ENCODE data around the gene PLCB1.

Gene PLCB1

GRCh38 chr20:8530022-8530421 is 398.0 kb downstream of the PLCB1 start:
- Histone ChIP-seq H3K4me3 (ENCODE audit: low read depth, low read length) (no peak overlapping the region), H3K9ac (ENCODE audit: low read length) (no peak overlapping the region), H3K4me1 (ENCODE audit: control insufficient read depth, insufficient read depth, low read length) (peaks cover 7% of the 10 kb centered on the region; the same call in 1 of the 2 replicates), H3K9me3 (ENCODE audit: control insufficient read depth, insufficient read depth, low read depth, low read length) (no peaks in the 10 kb centered on the region), H3K27me3 (ENCODE audit: control insufficient read depth, insufficient read depth, low read length) (no peaks in the 10 kb centered on the region), H3K36me3 (ENCODE audit: control insufficient read depth, insufficient read depth, low read length) (no peaks in the 10 kb centered on the region), H3K27ac (ENCODE audit: low read depth, low read length) (no peak overlapping the region)

DNA sequence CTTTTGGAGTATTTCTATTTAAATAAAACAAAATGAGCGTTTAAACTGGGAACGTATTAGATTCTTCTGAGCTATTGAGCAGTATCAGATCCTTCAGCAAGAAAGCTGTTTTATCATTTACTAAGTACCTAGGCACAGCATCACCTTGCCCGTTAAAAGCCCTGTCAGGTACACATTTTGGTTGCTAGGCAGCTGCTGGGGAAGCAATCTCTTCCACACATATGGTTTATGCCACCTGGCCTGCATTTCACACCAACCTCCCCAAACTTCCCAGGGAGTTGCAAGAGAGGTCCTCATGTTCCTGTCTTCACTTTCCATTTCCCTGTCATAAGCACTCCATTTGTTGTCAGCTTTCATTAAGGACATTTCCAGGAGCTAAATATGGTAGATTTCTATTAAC is 400.1 kb downstream of the PLCB1 start:
- H3K27me3 ChIP-seq (ENCODE audit: control insufficient read depth, insufficient read depth, low read length) = no peaks in the 10 kb centered on the region
- H3K9ac ChIP-seq (ENCODE audit: low read length) = no peak overlapping the region
- no peaks in the 10 kb centered on the region for H3K9me3 ChIP-seq (ENCODE audit: control insufficient read depth, insufficient read depth, low read depth, low read length)
- no peak overlapping the region for H3K4me3 ChIP-seq (ENCODE audit: low read depth, low read length)
- H3K4me1 ChIP-seq (ENCODE audit: control insufficient read depth, insufficient read depth, low read length) = peaks cover 7% of the 10 kb centered on the region; the same call in 1 of the 2 replicates
- no peak overlapping the region for H3K27ac ChIP-seq (ENCODE audit: low read depth, low read length)
- H3K36me3 ChIP-seq (ENCODE audit: control insufficient read depth, insufficient read depth, low read length) = no peaks in the 10 kb centered on the region

- no peaks in the 10 kb centered on the region for H3K36me3 ChIP-seq (ENCODE audit: control insufficient read depth, insufficient read depth, low read length)
- H3K9me3 ChIP-seq (ENCODE audit: control insufficient read depth, insufficient read depth, low read depth, low read length) = no peaks in the 10 kb centered on the region
- peaks cover 7% of the 10 kb centered on the region; the same call in 1 of the 2 replicates for H3K4me1 ChIP-seq (ENCODE audit: control insufficient read depth, insufficient read depth, low read length)
- H3K4me3 ChIP-seq (ENCODE audit: low read depth, low read length) = no peak overlapping the region
- H3K27me3 ChIP-seq (ENCODE audit: control insufficient read depth, insufficient read depth, low read length) = no peaks in the 10 kb centered on the region
- H3K27ac ChIP-seq (ENCODE audit: low read depth, low read length) = no peak overlapping the region
- H3K9ac ChIP-seq (ENCODE audit: low read length) = no peak overlapping the region
Measured at GRCh38 chr20:8534368-8535160, 402.5 kb downstream of the PLCB1 start.

DNA sequence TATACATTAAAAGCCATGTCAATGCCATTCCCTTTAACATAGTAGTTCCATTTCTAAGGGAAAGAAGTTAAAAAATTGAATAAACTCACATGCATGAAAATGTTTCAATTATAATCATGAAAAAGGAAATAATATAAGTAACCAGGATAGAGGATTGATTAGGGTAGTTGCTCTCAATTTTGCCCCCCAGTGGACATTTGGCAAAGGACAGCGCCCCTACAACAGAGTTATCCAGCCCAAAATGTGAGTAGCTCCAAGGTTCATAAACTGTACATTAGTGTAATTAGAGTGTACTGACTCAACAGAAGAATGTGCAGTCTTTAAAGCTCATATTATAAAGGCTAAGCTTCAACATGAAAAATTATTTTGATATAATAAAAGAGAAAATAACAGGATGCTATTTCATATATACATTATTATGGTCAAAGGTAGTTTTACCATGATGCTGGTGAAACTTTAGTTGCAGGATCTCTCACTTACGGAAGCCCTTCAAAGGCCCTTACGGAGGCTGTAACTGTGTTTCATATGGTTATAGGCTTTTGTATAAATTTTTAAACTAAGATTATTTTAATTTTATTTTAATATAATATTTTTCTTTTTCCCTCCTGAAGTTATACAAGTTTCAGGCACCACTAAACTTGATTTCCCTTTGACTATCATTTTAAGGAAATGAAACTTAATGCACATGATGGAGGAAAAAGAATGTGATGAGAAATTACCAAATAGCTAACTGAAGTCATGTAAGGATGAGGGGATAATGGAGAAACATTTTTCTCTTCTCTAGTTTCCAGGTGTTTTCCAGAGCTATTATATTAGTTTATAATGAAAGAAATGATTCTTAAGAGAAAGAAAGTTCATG is 403.6 kb downstream of the PLCB1 start:
- peaks cover 7% of the 10 kb centered on the region; the same call in 1 of the 2 replicates for H3K4me1 ChIP-seq (ENCODE audit: control insufficient read depth, insufficient read depth, low read length)
- H3K9ac ChIP-seq (ENCODE audit: low read length) = no peak overlapping the region
- no peaks in the 10 kb centered on the region for H3K9me3 ChIP-seq (ENCODE audit: control insufficient read depth, insufficient read depth, low read depth, low read length)
- no peak overlapping the region for H3K27ac ChIP-seq (ENCODE audit: low read depth, low read length)
- H3K36me3 ChIP-seq (ENCODE audit: control insufficient read depth, insufficient read depth, low read length) = no peaks in the 10 kb centered on the region
- no peak overlapping the region for H3K4me3 ChIP-seq (ENCODE audit: low read depth, low read length)
- H3K27me3 ChIP-seq (ENCODE audit: control insufficient read depth, insufficient read depth, low read length) = no peaks in the 10 kb centered on the region

GRCh38 chr20:8536262-8536618 is 404.2 kb downstream of the PLCB1 start:
- H3K9ac ChIP-seq (ENCODE audit: low read length) = no peak overlapping the region

GRCh38 chr20:8540466-8540865 is 408.4 kb downstream of the PLCB1 start:
- Histone ChIP-seq H3K4me3 (ENCODE audit: low read depth, low read length) (no peak overlapping the region), H3K4me1 (ENCODE audit: control insufficient read depth, insufficient read depth, low read length) (no peaks in the 10 kb centered on the region), H3K9ac (ENCODE audit: low read length) (no peak overlapping the region), H3K36me3 (ENCODE audit: control insufficient read depth, insufficient read depth, low read length) (no peaks in the 10 kb centered on the region), H3K27ac (ENCODE audit: low read depth, low read length) (no peak overlapping the region), H3K27me3 (ENCODE audit: control insufficient read depth, insufficient read depth, low read length) (no peaks in the 10 kb centered on the region), H3K9me3 (ENCODE audit: control insufficient read depth, insufficient read depth, low read depth, low read length) (no peaks in the 10 kb centered on the region)

More at GRCh38 chr20:8536262-8536618, 404.2 kb downstream of the PLCB1 start:
- Histone ChIP-seq H3K27ac (ENCODE audit: low read depth, low read length) (no peak overlapping the region), H3K9me3 (ENCODE audit: control insufficient read depth, insufficient read depth, low read depth, low read length) (no peaks in the 10 kb centered on the region), H3K27me3 (ENCODE audit: control insufficient read depth, insufficient read depth, low read length) (no peaks in the 10 kb centered on the region), H3K36me3 (ENCODE audit: control insufficient read depth, insufficient read depth, low read length) (no peaks in the 10 kb centered on the region), H3K4me1 (ENCODE audit: control insufficient read depth, insufficient read depth, low read length) (peaks cover 7% of the 10 kb centered on the region; the same call in 1 of the 2 replicates), H3K4me3 (ENCODE audit: low read depth, low read length) (no peak overlapping the region)

GRCh38 chr20:8542110-8542486 is 410.0 kb downstream of the PLCB1 start:
- no peak overlapping the region for H3K27ac ChIP-seq (ENCODE audit: low read depth, low read length)
- H3K36me3 ChIP-seq (ENCODE audit: control insufficient read depth, insufficient read depth, low read length) = no peaks in the 10 kb centered on the region
- H3K4me3 ChIP-seq (ENCODE audit: low read depth, low read length) = no peak overlapping the region
- no peaks in the 10 kb centered on the region for H3K4me1 ChIP-seq (ENCODE audit: control insufficient read depth, insufficient read depth, low read length)
- no peaks in the 10 kb centered on the region for H3K27me3 ChIP-seq (ENCODE audit: control insufficient read depth, insufficient read depth, low read length)
- no peaks in the 10 kb centered on the region for H3K9me3 ChIP-seq (ENCODE audit: control insufficient read depth, insufficient read depth, low read depth, low read length)
- H3K9ac ChIP-seq (ENCODE audit: low read length) = no peak overlapping the region

- no peak overlapping the region for H3K4me3 ChIP-seq (ENCODE audit: low read depth, low read length)
- no peaks in the 10 kb centered on the region for H3K36me3 ChIP-seq (ENCODE audit: control insufficient read depth, insufficient read depth, low read length)
- H3K27me3 ChIP-seq (ENCODE audit: control insufficient read depth, insufficient read depth, low read length) = no peaks in the 10 kb centered on the region
- no peaks in the 10 kb centered on the region for H3K4me1 ChIP-seq (ENCODE audit: control insufficient read depth, insufficient read depth, low read length)
- no peak overlapping the region for H3K9ac ChIP-seq (ENCODE audit: low read length)
- no peaks in the 10 kb centered on the region for H3K9me3 ChIP-seq (ENCODE audit: control insufficient read depth, insufficient read depth, low read depth, low read length)
- H3K27ac ChIP-seq (ENCODE audit: low read depth, low read length) = no peak overlapping the region
Measured at GRCh38 chr20:8545212-8545611, 413.1 kb downstream of the PLCB1 start.

- no peak overlapping the region for H3K27ac ChIP-seq (ENCODE audit: low read depth, low read length)
- H3K9me3 ChIP-seq (ENCODE audit: control insufficient read depth, insufficient read depth, low read depth, low read length) = no peaks in the 10 kb centered on the region
- H3K36me3 ChIP-seq (ENCODE audit: control insufficient read depth, insufficient read depth, low read length) = no peaks in the 10 kb centered on the region
- H3K4me3 ChIP-seq (ENCODE audit: low read depth, low read length) = no peak overlapping the region
- no peaks in the 10 kb centered on the region for H3K27me3 ChIP-seq (ENCODE audit: control insufficient read depth, insufficient read depth, low read length)
- no peaks in the 10 kb centered on the region for H3K4me1 ChIP-seq (ENCODE audit: control insufficient read depth, insufficient read depth, low read length)
- H3K9ac ChIP-seq (ENCODE audit: low read length) = no peak overlapping the region
Measured at GRCh38 chr20:8547035-8547650, 415.1 kb downstream of the PLCB1 start.

DNA sequence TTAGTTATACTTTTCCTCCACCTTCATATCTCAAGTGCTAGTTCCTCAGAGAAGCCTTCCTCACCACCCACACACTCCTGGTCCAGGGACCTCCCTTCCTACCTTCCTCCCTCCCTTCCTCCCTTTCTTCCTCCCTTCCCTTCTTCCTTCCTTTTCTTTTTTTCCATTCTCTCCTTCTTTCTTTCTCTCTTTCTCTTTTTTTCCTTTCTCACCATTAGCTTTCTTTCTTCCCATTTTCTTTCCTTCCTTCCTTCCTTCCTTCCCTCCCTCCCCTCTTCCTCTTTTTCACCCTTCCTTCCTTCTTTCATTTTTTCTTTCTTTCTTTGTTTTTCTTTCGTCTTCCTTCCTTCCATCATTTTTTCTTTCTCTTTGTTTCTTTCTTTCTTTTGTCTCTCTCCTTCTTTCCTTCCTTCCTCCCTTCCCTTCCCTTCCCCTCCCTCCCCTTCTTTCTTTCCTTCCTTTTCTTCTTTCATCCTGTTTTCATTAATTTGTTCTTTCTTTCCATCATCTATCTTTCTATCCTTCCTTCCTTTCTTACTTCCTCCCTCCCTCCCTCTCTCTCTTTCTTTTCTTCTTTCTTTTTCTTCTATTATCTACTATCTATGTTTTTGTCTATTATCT is 416.0 kb downstream of the PLCB1 start:
- no peak overlapping the region for H3K27ac ChIP-seq (ENCODE audit: low read depth, low read length)
- H3K9ac ChIP-seq (ENCODE audit: low read length) = no peak overlapping the region
- no peaks in the 10 kb centered on the region for H3K4me1 ChIP-seq (ENCODE audit: control insufficient read depth, insufficient read depth, low read length)
- no peaks in the 10 kb centered on the region for H3K27me3 ChIP-seq (ENCODE audit: control insufficient read depth, insufficient read depth, low read length)
- no peaks in the 10 kb centered on the region for H3K36me3 ChIP-seq (ENCODE audit: control insufficient read depth, insufficient read depth, low read length)
- H3K4me3 ChIP-seq (ENCODE audit: low read depth, low read length) = no peak overlapping the region
- H3K9me3 ChIP-seq (ENCODE audit: control insufficient read depth, insufficient read depth, low read depth, low read length) = no peaks in the 10 kb centered on the region

Data from HUES6 (cell line).